Measurements from ENCODE around the gene SLIT3. TPM values are rescaled to one million over a fixed set of nuclear protein-coding genes. Genes with fewer than 3 reads are reported as not detected.

SLIT3 gene
- total RNA-seq, 1 experiment from 2014 or later, result 0.92 TPM

DNA sequence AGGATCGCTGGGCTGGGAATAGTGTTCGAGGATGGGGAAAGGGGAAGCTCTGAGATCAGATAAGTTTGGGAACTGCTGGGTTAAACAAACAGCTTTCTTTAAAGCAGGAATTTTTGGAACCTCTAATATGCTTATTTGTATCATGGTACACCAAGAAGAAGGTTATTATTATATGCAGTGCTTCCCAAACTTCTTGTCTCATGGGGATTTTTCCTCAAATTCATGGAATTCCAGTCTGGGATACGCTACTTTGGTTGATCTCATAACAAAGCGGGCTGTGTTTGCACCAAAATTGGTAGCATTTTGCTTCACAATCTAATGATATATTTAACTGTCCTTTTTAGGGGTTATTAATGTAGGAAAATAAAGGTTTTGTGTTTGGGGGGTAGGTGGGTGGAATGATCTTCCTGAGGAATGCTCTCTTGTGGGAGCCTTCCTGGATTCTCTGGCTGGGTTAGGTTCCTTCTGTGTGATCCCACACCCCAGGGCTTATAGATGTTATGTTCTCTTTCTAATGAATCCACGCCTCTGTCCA is 605.6 kb downstream of the SLIT3 start:
- no peak overlapping the region; the same call in 1 of the 2 replicates for H3K14ac ChIP-seq (ENCODE audit: insufficient read depth, low read length)
- H4K8ac ChIP-seq (replicated peaks; ENCODE audit: insufficient read length, low read depth, low read length), result no peak overlapping the region
- no peak overlapping the region for H3K56ac ChIP-seq (ENCODE audit: insufficient read length, low read depth, low read length)
- DNase-seq, result no peak
- no peaks in the 10 kb centered on the region for H3K79me1 ChIP-seq (ENCODE audit: insufficient read depth, low read depth, low read length, poor library complexity, severe bottlenecking)
- H3K4me3 Mint-ChIP-seq, result no peak overlapping the region
- no peaks in the 10 kb centered on the region for H3K36me3 Mint-ChIP-seq (ENCODE audit: insufficient read depth in 1 of 3, low read depth in 3 of 3)
- H4K20me1 ChIP-seq (ENCODE audit: control insufficient read depth, insufficient read depth, insufficient read length), result no peaks in the 10 kb centered on the region
- H3K4me1 Mint-ChIP-seq, result peaks cover 2 to 3% of the 10 kb centered on the region in 2 experiments; a peak in 2 of 4 replicates
- no peaks in the 10 kb centered on the region for H3K79me2 ChIP-seq (ENCODE audit: insufficient read depth, low read length)
- H3K27ac Mint-ChIP-seq, result no peak overlapping the region
- H3K4ac ChIP-seq (ENCODE audit: low read depth, low read length), result no peak overlapping the region
- no peaks in the 10 kb centered on the region for H3K9me3 ChIP-seq (ENCODE audit: control insufficient read depth, low read depth, low read length)
- H2AFZ ChIP-seq (ENCODE audit: low read length), result no peak overlapping the region
- no peak overlapping the region for H4K91ac ChIP-seq (ENCODE audit: insufficient read length, low read depth, low read length)
- H2BK12ac ChIP-seq (ENCODE audit: insufficient read length, low read depth, low read length), result no peak overlapping the region
- no CpG with 5 or more reads among the region's 5 CpGs for WGBS (ENCODE audit: extremely low coverage, insufficient read length, low lambda C conversion rate)
- no peaks in the 10 kb centered on the region for H3K23me2 ChIP-seq (ENCODE audit: insufficient read length, low read depth, low read length, poor library complexity, severe bottlenecking)
- no peak overlapping the region for H3K18ac ChIP-seq (ENCODE audit: insufficient read length, low read depth, low read length)
- H3K23ac ChIP-seq (ENCODE audit: insufficient read length, low read depth, low read length), result no peak overlapping the region
- H3K4me2 ChIP-seq (ENCODE audit: insufficient read depth, insufficient read length, low read length), result no peak overlapping the region
- H2AK5ac ChIP-seq (ENCODE audit: insufficient read length, low read length), result no peak overlapping the region
- peaks cover 48% of the 10 kb centered on the region for H3K27me3 Mint-ChIP-seq (ENCODE audit: low read depth)
- no peak overlapping the region for H4K5ac ChIP-seq (ENCODE audit: insufficient read length, low read depth, low read length)
- no peaks in the 10 kb centered on the region for H3K4me1 ChIP-seq (ENCODE audit: insufficient read depth, low read length)
- H2BK5ac ChIP-seq (ENCODE audit: insufficient read length, low read length), result no peak overlapping the region
- no peak overlapping the region for H3K27ac ChIP-seq (ENCODE audit: insufficient read length, low read depth, low read length)
- no peak overlapping the region for H2BK15ac ChIP-seq (ENCODE audit: low read depth, low read length)
- H2BK20ac ChIP-seq (ENCODE audit: low read depth, low read length, poor library complexity, severe bottlenecking), result no peak overlapping the region
- TF ChIP-seq, protein P1, sequence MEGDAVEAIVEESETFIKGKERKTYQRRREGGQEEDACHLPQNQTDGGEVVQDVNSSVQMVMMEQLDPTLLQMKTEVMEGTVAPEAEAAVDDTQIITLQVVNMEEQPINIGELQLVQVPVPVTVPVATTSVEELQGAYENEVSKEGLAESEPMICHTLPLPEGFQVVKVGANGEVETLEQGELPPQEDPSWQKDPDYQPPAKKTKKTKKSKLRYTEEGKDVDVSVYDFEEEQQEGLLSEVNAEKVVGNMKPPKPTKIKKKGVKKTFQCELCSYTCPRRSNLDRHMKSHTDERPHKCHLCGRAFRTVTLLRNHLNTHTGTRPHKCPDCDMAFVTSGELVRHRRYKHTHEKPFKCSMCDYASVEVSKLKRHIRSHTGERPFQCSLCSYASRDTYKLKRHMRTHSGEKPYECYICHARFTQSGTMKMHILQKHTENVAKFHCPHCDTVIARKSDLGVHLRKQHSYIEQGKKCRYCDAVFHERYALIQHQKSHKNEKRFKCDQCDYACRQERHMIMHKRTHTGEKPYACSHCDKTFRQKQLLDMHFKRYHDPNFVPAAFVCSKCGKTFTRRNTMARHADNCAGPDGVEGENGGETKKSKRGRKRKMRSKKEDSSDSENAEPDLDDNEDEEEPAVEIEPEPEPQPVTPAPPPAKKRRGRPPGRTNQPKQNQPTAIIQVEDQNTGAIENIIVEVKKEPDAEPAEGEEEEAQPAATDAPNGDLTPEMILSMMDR (conservative IDR thresholded peaks at IDR 0.05), result no peak
- no peak overlapping the region for H3K9ac ChIP-seq (ENCODE audit: extremely low read depth, insufficient read length, low read length)
- H3T11ph ChIP-seq (ENCODE audit: low read length), result no peak overlapping the region
- no peaks in the 10 kb centered on the region for H3K9me3 Mint-ChIP-seq
- no peaks in the 10 kb centered on the region; the same call in 1 of the 2 replicates for H3K27me3 ChIP-seq (ENCODE audit: insufficient read depth, low read length)
- no peak overlapping the region for H2BK120ac ChIP-seq (ENCODE audit: low read depth, low read length, poor library complexity, severe bottlenecking)
